ENCODE data around the gene DCAF7. TPM values are rescaled to one million over a fixed set of nuclear protein-coding genes. Genes with fewer than 3 reads are reported as not detected.

The DCAF7 gene
- total and polyA plus RNA-seq, 8 donors: 7.1 to 39.2 (median 22.6) TPM

GRCh38 chr17:63600569-63601438, 50.5 kb downstream of the DCAF7 start, which contains the start of gene TACO1:
TSS of gene TACO1 (plus strand) at chr17:63600895. CDS start at chr17:63601084, 189 bp downstream.
- FAIRE-seq (no peak), DNase-seq (peak; percentile 76 to 94 (median 83)), ATAC-seq (peak; percentile 98 to 99 (median 99))
- Histone ChIP-seq H3K36me3 (peaks cover 0 to 15% (median 10%) of the 10 kb centered on the region in 3 donors), H3K27me3 (no peaks in the 10 kb centered on the region), H3K9me3 (no peaks in the 10 kb centered on the region), H3K4me3 (peak within 1 kb of the TSS; percentile 96 to 100 (median 99)), H3K4me1 (peaks cover 0 to 14% (median 13%) of the 10 kb centered on the region in 3 donors), H3K27ac (peak within 1 kb of the TSS; percentile 61 to 74 (median 68))
- WGBS, 2 donors: 1% methylated on average over 55 to 61 of the region's 61 CpGs
- TF ChIP-seq CTCF (IDR thresholded peaks at IDR 0.05): no peak
- intact Hi-C loops (cut with DNase I): no loop called here

GRCh38 chr17:63601439-63602371, 51.4 kb downstream of the DCAF7 start:
- ATAC-seq: peak; percentile 14 to 22 (median 14)
- no peak for TF ChIP-seq CTCF (IDR thresholded peaks at IDR 0.05)
- H3K9me3 ChIP-seq: no peaks in the 10 kb centered on the region
- H3K4me3 ChIP-seq: peak overlapping the region; percentile 96 to 100 (median 99)
- peaks cover 0 to 22% (median 10%) of the 10 kb centered on the region in 3 donors for H3K36me3 ChIP-seq
- peak overlapping the region in 2 of 4 donors; percentile 69 to 74 for H3K27ac ChIP-seq
- no peak for DNase-seq
- 35 to 38% methylated on average over 9 of the region's 9 CpGs for WGBS, 2 donors
- H3K4me1 ChIP-seq: peaks cover 0 to 14% (median 13%) of the 10 kb centered on the region in 3 donors
- FAIRE-seq: no peak
- no peaks in the 10 kb centered on the region for H3K27me3 ChIP-seq
- intact Hi-C loops (cut with DNase I): no loop called here

- Histone ChIP-seq H3K27ac (no peak overlapping the region), H3K4me1 (no peaks in the 10 kb centered on the region), H3K27me3 (no peaks in the 10 kb centered on the region), H3K4me3 (no peak overlapping the region), H3K9me3 (no peaks in the 10 kb centered on the region), H3K36me3 (peaks cover 0 to 41% (median 16%) of the 10 kb centered on the region in 3 donors)
- FAIRE-seq: no peak
- ATAC-seq: no peak
- intact Hi-C loops (cut with DNase I): loop anchor here in 2 of 3 donors (5.0 kb wide), 2 partner anchors 183 to 188 kb away; no protein-coding TSS in a partner anchor
- WGBS, 2 donors: 72 to 80% methylated on average over 6 of the region's 6 CpGs
- no peak for TF ChIP-seq CTCF (IDR thresholded peaks at IDR 0.05)
- no peak for DNase-seq
Measured at GRCh38 chr17:63609816-63610573, 59.7 kb downstream of the DCAF7 start.

GRCh38 chr17:63610854-63611253, 60.6 kb downstream of the DCAF7 start:
- no peaks in the 10 kb centered on the region for H3K27me3 ChIP-seq
- FAIRE-seq: no peak
- intact Hi-C loops (cut with DNase I): loop anchor here in 2 of 3 donors (5.0 kb wide), 2 partner anchors 184 to 189 kb away; no protein-coding TSS in a partner anchor
- no peak for ATAC-seq
- H3K36me3 ChIP-seq: peaks cover 0 to 33% (median 13%) of the 10 kb centered on the region in 3 donors
- no peak for TF ChIP-seq CTCF (IDR thresholded peaks at IDR 0.05)
- H3K4me1 ChIP-seq: no peaks in the 10 kb centered on the region
- 90 to 92% methylated on average over 10 of the region's 10 CpGs for WGBS, 2 donors
- H3K27ac ChIP-seq: no peak overlapping the region
- no peak for DNase-seq
- H3K9me3 ChIP-seq: no peaks in the 10 kb centered on the region
- H3K4me3 ChIP-seq: no peak overlapping the region

Data from pancreas (tissue), 10 donors.